ENCODE results near the gene PLB1.
A peak's percentile ranks its signal among the peaks of the same experiment; 100 is the strongest.

The PLB1 gene

GRCh38 chr2:28616396-28616999 is 120.6 kb downstream of the PLB1 start:
- Histone ChIP-seq H3K27ac (no peak overlapping the region), H3K36me3 (no peaks in the 10 kb centered on the region), H3K9me3 (ENCODE audit: severe bottlenecking) (no peaks in the 10 kb centered on the region), H3K4me3 (ENCODE audit: low read depth, low read length) (no peak overlapping the region), H3K27me3 (ENCODE audit: insufficient read depth, low read depth, severe bottlenecking) (no peaks in the 10 kb centered on the region)
- TF ChIP-seq CTCF (IDR thresholded peaks at IDR 0.05; ENCODE audit: low read depth, low read length): no peak
- DNase-seq: no peak

GRCh38 chr2:28617502-28618184 is 121.8 kb downstream of the PLB1 start:
- H3K27me3 ChIP-seq (ENCODE audit: insufficient read depth, low read depth, severe bottlenecking): no peaks in the 10 kb centered on the region
- H3K4me3 ChIP-seq (ENCODE audit: low read depth, low read length): no peak overlapping the region
- TF ChIP-seq CTCF (IDR thresholded peaks at IDR 0.05; ENCODE audit: low read depth, low read length): no peak
- no peak overlapping the region for H3K27ac ChIP-seq
- no peaks in the 10 kb centered on the region for H3K9me3 ChIP-seq (ENCODE audit: severe bottlenecking)
- no peaks in the 10 kb centered on the region for H3K36me3 ChIP-seq
- no peak for DNase-seq

GRCh38 chr2:28618221-28619141 is 122.6 kb downstream of the PLB1 start:
- DNase-seq: no peak
- no peak for TF ChIP-seq CTCF (IDR thresholded peaks at IDR 0.05; ENCODE audit: low read depth, low read length)
- Histone ChIP-seq H3K27me3 (ENCODE audit: insufficient read depth, low read depth, severe bottlenecking) (no peaks in the 10 kb centered on the region), H3K4me3 (ENCODE audit: low read depth, low read length) (no peak overlapping the region), H3K9me3 (ENCODE audit: severe bottlenecking) (no peaks in the 10 kb centered on the region), H3K27ac (no peak overlapping the region), H3K36me3 (no peaks in the 10 kb centered on the region)

GRCh38 chr2:28619213-28620196 is 123.6 kb downstream of the PLB1 start:
- H3K9me3 ChIP-seq (ENCODE audit: severe bottlenecking): peaks cover 5% of the 10 kb centered on the region
- TF ChIP-seq CTCF (IDR thresholded peaks at IDR 0.05; ENCODE audit: low read depth, low read length): no peak
- H3K36me3 ChIP-seq: no peaks in the 10 kb centered on the region
- no peaks in the 10 kb centered on the region for H3K27me3 ChIP-seq (ENCODE audit: insufficient read depth, low read depth, severe bottlenecking)
- no peak overlapping the region for H3K27ac ChIP-seq
- peak; percentile 25 for DNase-seq
- H3K4me3 ChIP-seq (ENCODE audit: low read depth, low read length): no peak overlapping the region

GRCh38 chr2:28620291-28620793 is 124.5 kb downstream of the PLB1 start:
- Histone ChIP-seq H3K36me3 (no peaks in the 10 kb centered on the region), H3K4me3 (ENCODE audit: low read depth, low read length) (no peak overlapping the region), H3K27me3 (ENCODE audit: insufficient read depth, low read depth, severe bottlenecking) (no peaks in the 10 kb centered on the region), H3K27ac (no peak overlapping the region), H3K9me3 (ENCODE audit: severe bottlenecking) (peaks cover 5% of the 10 kb centered on the region)
- DNase-seq: no peak
- no peak for TF ChIP-seq CTCF (IDR thresholded peaks at IDR 0.05; ENCODE audit: low read depth, low read length)

Measured in WERI-Rb-1 (cell line).